ENCODE results near the gene DOK6. TPM values are rescaled to one million over a fixed set of nuclear protein-coding genes. Genes with fewer than 3 reads are reported as not detected.

The DOK6 gene
- polyA plus RNA-seq, 1 experiment: 0.55 TPM

DNA sequence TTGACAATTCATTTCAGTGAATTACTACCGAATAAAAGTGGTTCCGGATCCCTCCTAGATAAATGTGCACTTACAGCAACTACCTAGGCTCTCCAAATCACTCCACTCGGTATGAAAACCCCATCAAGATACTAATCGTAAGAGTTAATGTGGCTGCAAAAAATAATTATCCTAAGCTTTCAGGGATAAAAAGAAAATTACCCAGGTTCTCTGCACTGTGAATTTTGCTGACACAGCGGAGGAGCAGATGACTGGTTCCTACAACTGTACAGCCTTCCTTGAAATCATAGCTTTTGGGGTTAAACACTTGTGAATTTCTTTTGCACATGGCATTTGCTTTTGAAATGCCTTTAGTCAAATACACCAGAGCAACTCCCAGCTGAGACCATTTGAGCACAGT, 442.3 kb downstream of the DOK6 start:
- ChIA-PET CTCF (interaction anchor here (0.7 to 1.1 kb wide), 3 partner anchors 10 to 97 kb away, joined by 3 to 4 read pairs (median 3); no protein-coding TSS in a partner anchor), POLR2A (no interaction called here)
- Histone ChIP-seq H3K4me3 (ENCODE audit: low read depth, low read length) (no peak overlapping the region), H3K36me3 (ENCODE audit: control insufficient read depth, insufficient read depth, low read length) (no peaks in the 10 kb centered on the region), H3K27me3 (ENCODE audit: control insufficient read depth, insufficient read depth, low read length) (no peaks in the 10 kb centered on the region)
- no peak for DNase-seq (ENCODE audit: low read depth)
- TF ChIP-seq, protein P1, sequence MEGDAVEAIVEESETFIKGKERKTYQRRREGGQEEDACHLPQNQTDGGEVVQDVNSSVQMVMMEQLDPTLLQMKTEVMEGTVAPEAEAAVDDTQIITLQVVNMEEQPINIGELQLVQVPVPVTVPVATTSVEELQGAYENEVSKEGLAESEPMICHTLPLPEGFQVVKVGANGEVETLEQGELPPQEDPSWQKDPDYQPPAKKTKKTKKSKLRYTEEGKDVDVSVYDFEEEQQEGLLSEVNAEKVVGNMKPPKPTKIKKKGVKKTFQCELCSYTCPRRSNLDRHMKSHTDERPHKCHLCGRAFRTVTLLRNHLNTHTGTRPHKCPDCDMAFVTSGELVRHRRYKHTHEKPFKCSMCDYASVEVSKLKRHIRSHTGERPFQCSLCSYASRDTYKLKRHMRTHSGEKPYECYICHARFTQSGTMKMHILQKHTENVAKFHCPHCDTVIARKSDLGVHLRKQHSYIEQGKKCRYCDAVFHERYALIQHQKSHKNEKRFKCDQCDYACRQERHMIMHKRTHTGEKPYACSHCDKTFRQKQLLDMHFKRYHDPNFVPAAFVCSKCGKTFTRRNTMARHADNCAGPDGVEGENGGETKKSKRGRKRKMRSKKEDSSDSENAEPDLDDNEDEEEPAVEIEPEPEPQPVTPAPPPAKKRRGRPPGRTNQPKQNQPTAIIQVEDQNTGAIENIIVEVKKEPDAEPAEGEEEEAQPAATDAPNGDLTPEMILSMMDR (IDR thresholded peaks at IDR 0.05; ENCODE audit: insufficient read depth, low read depth, low read length): no peak

- POLR2A ChIA-PET: no interaction called here
- TF ChIP-seq, protein P1 (IDR thresholded peaks at IDR 0.05; ENCODE audit: insufficient read depth, low read depth, low read length): no peak
- CTCF ChIA-PET: no interaction called here
- H3K4me3 ChIP-seq (ENCODE audit: low read depth, low read length): no peak overlapping the region
- no peaks in the 10 kb centered on the region for H3K36me3 ChIP-seq (ENCODE audit: control insufficient read depth, insufficient read depth, low read length)
- no peak for DNase-seq (ENCODE audit: low read depth)
- H3K27me3 ChIP-seq (ENCODE audit: control insufficient read depth, insufficient read depth, low read length): no peaks in the 10 kb centered on the region
These were observed 444.0 kb downstream of the DOK6 start for GRCh38 chr18:69844656-69845055.

DNA sequence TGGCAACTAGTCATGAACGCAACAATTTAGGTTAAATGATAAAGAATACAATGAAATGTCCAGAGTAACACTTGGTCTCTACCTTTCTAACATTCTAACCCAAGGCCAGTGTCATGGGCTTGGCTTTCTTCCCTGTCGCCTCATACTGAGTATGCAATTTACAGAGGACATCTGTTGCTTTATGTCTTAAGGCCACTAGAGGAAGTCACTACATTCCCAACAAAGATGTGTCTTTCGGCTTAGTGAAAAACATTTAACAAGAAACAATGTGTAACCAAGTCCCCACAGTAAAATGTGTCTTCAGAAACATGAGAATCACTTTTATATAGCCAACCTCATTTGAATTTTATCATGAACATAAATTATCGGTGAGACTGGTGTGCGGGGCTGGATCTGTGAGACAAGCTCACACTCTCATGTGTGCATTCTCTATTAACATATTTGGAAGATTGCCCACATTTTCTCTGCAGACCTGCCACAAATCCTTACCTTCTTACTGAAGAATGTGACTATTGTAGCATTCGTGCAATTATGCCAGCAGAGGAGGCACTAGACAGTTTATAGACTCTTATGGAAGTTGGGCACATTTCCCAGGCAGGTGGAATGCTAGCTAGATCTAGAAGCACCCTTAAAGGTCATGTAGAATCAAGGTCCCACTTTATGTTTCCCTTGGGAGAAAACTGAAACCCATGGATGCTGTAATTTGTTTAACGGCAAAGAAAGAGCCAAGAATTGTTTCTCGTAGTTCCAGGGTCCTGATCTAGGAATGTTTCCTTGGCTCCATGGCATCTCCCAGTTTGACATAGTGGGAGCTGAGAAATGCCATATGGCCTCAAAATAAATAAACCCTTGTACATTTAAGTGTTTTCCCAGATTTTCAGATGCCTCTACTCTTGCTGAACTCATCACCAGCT, 445.2 kb downstream of the DOK6 start:
- Histone ChIP-seq H3K36me3 (ENCODE audit: control insufficient read depth, insufficient read depth, low read length) (no peaks in the 10 kb centered on the region), H3K27me3 (ENCODE audit: control insufficient read depth, insufficient read depth, low read length) (no peaks in the 10 kb centered on the region), H3K4me3 (ENCODE audit: low read depth, low read length) (no peak overlapping the region)
- TF ChIP-seq, protein P1 (IDR thresholded peaks at IDR 0.05; ENCODE audit: insufficient read depth, low read depth, low read length): no peak
- ChIA-PET POLR2A (no interaction called here), CTCF (interaction anchor here (0.5 to 1.2 kb wide), 2 partner anchors 7 to 990 kb away, joined by 3 to 4 read pairs; no protein-coding TSS in a partner anchor)
- no peak for DNase-seq (ENCODE audit: low read depth)

DNA sequence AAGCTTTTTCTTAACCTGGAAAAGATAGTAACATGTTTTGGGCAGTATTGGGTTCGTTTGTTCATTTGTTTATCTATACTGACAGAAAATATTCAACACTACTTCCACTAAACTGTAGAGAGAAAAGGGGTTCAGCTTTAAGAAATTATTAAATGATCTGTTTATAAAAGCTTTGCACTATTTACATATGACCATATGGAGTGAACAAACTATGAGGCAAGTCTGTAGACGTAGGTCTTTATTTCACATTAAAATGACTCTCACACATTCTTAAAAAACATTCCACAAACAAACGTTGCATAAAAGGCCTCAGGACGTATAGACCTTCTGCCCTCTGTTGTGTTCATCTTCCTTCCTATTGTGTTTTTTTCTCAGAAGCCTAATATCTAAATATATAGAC, 452.4 kb downstream of the DOK6 start:
- ChIA-PET POLR2A (no interaction called here), CTCF (interaction anchor here (0.7 kb wide), 1 partner anchor 11 kb away, joined by 4 read pairs; no protein-coding TSS in a partner anchor)
- DNase-seq (ENCODE audit: low read depth): no peak
- TF ChIP-seq, protein P1 (IDR thresholded peaks at IDR 0.05; ENCODE audit: insufficient read depth, low read depth, low read length): no peak
- H3K36me3 ChIP-seq (ENCODE audit: control insufficient read depth, insufficient read depth, low read length): no peaks in the 10 kb centered on the region
- H3K27me3 ChIP-seq (ENCODE audit: control insufficient read depth, insufficient read depth, low read length): no peaks in the 10 kb centered on the region
- no peak overlapping the region for H3K4me3 ChIP-seq (ENCODE audit: low read depth, low read length)

DNA sequence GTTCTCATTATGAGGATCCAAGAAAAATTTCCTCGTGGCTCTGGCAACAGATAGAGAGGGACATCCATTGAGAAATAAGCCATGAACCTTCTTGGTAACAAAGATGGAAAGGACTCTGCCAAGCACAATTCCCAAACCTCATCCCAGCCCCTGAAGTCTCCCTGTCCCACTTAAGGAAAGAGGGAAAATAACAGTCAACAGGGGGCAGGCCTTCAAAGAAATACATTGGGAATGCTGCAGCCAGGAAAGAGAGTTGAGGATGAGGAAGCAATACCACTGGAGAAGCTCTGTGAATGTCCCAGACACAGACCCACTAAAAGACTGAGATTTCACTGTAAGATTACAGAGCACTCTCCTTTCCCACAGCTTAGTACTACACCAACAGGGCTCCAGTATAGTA, 453.8 kb downstream of the DOK6 start:
- no peak overlapping the region for H3K4me3 ChIP-seq (ENCODE audit: low read depth, low read length)
- no peaks in the 10 kb centered on the region for H3K36me3 ChIP-seq (ENCODE audit: control insufficient read depth, insufficient read depth, low read length)
- ChIA-PET POLR2A (no interaction called here), CTCF (interaction anchor here (0.5 to 0.6 kb wide), 2 partner anchors 21 to 240 kb away, joined by 3 read pairs; no protein-coding TSS in a partner anchor)
- DNase-seq (ENCODE audit: low read depth): no peak
- H3K27me3 ChIP-seq (ENCODE audit: control insufficient read depth, insufficient read depth, low read length): no peaks in the 10 kb centered on the region
- TF ChIP-seq, protein P1 (IDR thresholded peaks at IDR 0.05; ENCODE audit: insufficient read depth, low read depth, low read length): no peak
